HEK293T (cell line): Measurements from ENCODE around the gene PSAT1.

Experiments used
- BHLHE40 ChIP-seq: fragments of 450-650 bp; IDR thresholded peaks from 2 replicates; pipeline ENCODE4 v1.6.1; 2016; ENCODE audit warnings: mild to moderate bottlenecking, moderate library complexity, borderline replicate concordance
- FOXK2 ChIP-seq: fragments of 450-650 bp; IDR thresholded peaks from 2 replicates; pipeline ENCODE4 v1.6.1; 2016; ENCODE audit warnings: mild to moderate bottlenecking
- HDGF ChIP-seq: fragments of 450-650 bp; IDR thresholded peaks from 2 replicates; pipeline ENCODE4 v1.6.1; 2017; ENCODE audit warnings: antibody characterized with exemption, borderline replicate concordance
- NFRKB ChIP-seq: fragments of 450-650 bp; IDR thresholded peaks from 2 replicates; pipeline ENCODE4 v1.6.1; 2016; ENCODE audit warnings: mild to moderate bottlenecking, moderate library complexity
- SP1 ChIP-seq: fragments of 450-650 bp; IDR thresholded peaks from 2 replicates; pipeline ENCODE4 v1.6.1; 2017
- SUZ12 ChIP-seq: fragments of 450-650 bp; IDR thresholded peaks from 2 replicates; pipeline ENCODE4 v1.6.1; 2016; ENCODE audit warnings: mild to moderate bottlenecking

- no peak for TF ChIP-seq FOXK2
- TF ChIP-seq HDGF: no peak
- no peak for TF ChIP-seq SUZ12
- TF ChIP-seq BHLHE40: no peak
- no peak for TF ChIP-seq NFRKB
- no peak for TF ChIP-seq SP1
These were observed 48.3 kb upstream of the PSAT1 start for GRCh38 chr9:78248635-78249034.
